NCI-H1092 treated with DMSO at 0.1 percent for 48 hours (cell line): ENCODE data around the gene SIRPG.
"Not testable (repeated sequence)": the region's sequence is repeated elsewhere in the genome, so short reads cannot be mapped to it uniquely, and the experiment has no call there.

Experiments used
- DNase-seq: peaks from one replicate; lab custom pipeline; 2025; lab: John Stamatoyannopoulos, UW

Gene SIRPG

DNA sequence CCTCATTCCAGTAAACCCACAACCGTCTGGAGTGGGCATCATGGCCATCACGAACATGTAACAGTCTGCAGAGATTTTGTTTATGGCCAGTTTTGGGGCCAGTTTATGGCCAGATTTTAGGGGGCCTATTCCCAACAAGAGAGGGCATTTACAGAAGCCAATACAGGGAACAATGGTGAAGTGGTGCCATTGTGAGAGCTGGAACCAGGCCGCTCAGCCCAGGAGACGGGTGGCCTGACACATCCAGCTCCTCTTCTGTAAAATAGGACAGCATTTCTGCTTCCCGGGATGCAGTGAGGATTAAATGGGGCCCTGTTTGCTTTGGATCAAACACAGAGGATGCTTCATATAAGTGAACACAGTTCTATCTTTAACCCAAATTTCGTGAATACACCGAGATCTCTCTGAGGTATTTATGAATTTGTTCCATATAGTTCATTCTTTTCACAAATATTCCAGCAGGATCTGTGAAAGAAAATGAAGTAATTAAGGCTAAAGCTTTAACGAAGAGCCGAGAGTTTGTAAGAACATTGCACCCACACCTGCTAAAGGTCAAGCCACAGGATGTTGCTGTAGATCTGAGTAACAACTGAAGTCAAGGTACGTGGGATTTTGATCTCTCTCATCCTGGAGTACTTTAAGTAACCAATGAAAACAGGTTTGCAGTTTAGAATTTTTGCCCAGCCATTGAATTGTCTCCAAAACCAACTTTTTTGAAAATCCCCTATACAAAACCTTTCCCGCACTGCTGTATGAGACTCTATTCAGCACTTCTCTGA is 14.5 kb upstream of the SIRPG start:
- DNase-seq, result no peak

GRCh38 chr20:1669304-1669703 is 11.7 kb upstream of the SIRPG start:
- no peak for DNase-seq

DNA sequence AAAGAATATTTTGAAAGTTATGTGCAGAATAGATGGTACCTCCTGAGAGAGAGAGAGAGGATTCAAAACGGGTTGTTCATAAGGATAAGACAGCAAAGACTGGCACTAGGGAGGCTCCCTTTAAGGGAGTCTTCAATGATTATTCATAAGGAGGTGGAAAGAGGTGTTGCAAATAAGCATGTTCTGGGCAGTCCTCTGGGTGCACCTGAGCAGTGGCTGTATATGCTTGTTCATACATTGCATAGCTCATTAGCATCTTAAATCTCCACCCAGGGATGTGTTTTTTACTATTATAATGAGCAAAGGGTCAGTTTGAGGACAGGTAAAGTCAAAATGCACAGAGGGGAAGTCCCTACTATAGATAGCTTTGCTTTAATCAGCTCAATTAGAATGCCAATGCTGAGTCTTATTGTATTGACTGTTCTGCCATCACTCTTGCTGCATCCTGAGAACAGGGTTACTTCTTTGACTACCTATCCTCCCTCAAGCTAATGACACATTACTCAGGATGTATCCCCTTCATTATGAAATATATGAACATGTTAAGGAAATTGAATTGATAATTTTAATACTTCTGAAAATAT is 10.0 kb upstream of the SIRPG start:
- no peak for DNase-seq

DNA sequence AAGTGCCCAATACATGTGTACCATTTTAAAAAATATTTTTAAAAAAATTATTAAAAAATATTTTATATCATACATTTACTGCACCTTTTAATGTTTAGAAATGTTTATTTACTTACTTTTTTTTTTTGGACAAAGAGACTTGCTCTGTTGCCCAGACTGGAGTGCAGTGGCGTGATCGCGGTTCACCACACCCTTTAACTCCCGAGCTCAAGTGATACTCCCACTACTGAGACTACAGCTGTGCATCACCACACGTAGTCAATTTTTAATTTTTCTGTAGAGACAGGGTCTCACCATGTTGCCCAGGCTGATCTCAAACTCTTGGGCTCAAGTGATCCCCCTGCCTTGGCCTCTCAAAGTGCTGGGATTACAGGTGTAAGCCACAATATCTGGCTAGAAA is 9.2 kb upstream of the SIRPG start:
- DNase-seq, result no peak

DNA sequence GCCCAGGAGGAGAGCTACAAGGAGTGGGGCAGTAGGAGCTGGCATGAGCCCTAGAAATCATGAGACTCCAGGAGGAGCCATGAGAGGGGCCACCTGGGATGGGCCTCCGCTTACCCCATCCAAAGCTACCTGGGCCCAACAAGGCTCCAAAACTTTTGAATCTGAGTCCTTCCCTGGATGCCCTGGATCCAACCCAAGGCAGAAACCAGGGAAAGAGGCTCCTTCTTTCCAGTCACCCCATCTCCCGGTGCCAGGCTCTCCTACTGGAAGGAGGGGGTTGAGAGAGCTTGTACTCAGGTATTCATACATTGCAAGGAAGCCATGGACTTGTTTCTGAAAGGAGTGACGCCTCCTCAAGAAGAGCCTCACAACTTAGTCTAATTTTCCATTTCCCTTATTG is 7.8 kb upstream of the SIRPG start:
- DNase-seq, result no peak

DNA sequence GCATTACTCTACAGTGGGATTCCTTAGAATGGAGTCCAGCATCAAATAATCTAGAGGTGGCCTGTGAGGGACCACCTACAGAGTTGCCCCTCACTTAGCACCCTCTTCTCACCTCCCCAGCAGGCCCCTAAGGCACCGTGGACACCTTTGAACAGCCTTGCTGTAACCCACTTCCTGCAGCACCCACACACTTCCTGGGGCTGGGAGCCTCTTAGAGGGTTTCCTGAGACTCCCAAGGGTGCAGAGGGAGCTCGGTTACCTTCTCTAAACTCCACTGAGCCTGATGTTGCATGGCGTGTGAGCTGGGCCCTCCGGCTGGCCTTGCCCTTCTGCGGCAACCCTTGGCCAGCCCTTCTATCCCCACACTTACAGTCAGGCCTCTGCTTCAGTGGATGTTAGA is 7.3 kb upstream of the SIRPG start:
- DNase-seq, result no peak

DNA sequence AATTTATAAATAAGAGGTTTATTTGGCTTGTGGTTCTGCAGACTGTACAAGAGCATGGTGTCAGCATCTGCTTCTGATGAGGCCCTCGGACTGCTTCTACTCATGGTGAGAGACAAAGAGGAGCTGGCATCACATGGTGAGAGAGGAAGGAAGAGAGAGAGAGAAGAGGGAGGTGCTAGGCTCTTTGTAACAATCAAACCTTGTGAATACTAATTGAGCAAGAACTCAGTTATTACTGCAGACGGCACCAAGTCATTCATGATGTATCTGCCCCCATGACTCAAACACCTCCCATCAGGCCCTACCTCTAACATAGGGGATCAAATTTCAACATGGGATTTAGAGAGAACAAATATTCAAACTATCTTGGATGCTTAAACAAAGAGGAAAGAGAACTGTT is 6.3 kb upstream of the SIRPG start:
- DNase-seq, result no peak

- DNase-seq, result no peak
These were observed 4.1 kb upstream of the SIRPG start for GRCh38 chr20:1661542-1662299.

DNA sequence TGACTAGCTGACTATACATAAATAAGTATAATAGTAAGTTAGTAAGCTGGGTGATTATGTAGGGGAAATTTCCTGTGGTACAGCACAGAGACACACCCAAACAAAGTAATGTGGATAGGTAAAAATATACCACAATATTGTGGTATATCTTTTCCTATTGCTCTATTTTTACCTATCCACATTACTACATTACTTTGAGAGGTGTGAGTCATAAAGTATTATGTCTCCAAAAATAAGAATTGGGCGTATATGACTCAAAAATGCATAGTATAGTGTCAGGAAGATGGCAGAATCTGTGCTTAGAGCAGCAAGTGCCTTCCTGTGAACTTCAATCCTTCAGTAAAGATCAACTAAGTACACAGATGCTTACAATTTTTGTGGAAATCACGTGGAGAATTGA is 2.7 kb upstream of the SIRPG start:
- DNase-seq, result no peak

- DNase-seq, result no peak
These were observed 735 bp downstream of the SIRPG start for GRCh38 chr20:1656844-1657243.

DNA sequence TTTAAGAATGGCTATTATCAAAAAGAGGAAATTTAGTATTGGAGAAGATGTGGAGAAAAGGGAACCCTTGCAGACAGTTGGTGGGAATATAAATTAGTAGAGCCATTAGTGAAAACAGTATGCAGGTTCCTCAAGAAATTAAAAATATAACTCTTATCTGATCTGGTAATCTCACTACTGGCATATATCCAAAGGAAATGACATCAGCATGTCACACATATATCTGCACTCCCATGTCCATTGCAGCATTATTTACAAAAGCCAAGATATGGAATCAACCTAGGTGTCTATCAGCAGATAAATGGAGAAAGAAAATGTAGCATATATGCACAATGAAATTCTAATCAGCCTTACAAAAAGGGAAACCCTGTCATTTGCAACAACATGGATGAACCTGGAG is 2.6 kb downstream of the SIRPG start:
- DNase-seq, result no peak

GRCh38 chr20:1652960-1653359 is 4.6 kb downstream of the SIRPG start:
- no peak for DNase-seq

- no peak for DNase-seq
These were observed 5.5 kb downstream of the SIRPG start for GRCh38 chr20:1652104-1652503.

DNA sequence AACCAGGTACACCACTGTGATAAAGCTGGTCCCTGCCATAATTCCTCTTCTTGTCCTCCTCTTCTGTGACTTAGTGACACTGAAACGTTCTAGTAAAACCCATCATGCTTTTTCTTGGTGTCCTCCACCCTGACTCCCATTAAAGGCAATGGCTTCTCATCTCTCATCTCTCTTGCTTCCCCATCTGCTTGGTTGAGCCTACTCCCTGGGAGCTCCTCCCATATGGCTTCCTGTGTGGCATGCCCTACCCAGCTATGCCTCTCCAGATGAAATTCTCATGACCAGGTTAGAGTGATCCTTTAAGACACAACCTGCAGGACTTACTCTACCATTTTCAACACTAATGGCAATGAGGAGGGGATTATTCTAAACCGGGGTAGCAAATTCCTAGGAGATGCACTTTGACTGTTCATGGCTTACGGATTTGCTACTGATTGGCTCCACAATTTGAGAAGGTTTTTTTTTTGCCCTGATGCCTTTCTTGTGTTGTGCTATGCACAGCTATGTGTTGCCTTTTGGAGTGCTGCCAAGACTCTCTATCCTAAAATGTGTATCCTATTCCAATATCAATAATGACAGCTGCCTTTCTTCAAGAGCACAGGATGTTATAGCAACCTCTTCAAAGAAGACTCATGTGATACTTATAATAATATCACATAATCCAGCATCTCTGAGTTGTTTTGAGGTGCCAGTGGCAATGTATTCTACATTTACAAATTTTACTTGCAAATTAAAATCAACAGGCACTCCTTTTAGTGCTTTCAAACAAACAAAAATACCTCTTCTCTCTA is 6.1 kb downstream of the SIRPG start:
- peak; percentile 1 for DNase-seq

GRCh38 chr20:1648101-1648500 is 9.5 kb downstream of the SIRPG start:
- DNase-seq, result no peak

DNA sequence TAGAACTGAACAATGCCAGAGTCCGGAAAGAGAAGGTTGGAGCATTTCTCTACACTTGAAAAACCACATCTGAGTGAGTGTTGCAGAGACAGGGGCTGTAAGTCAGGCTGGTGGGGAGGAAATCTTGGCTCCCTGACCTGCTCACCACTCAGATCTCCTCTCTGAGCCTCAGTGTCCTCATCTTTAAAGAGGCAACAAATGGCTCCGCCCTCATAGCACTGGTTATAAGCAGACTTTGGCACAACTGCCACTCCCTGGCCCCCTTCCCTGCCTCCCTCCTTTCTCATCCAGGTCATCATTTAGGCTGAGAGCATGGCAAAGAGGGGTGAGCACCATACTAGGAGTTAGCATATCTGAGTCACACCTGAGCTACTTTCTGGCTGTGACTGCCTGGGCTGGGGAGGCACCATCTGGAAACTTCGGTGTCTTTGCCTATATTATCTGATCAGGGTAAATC is 10.6 kb downstream of the SIRPG start:
- DNase-seq, result no peak

GRCh38 chr20:1644101-1644962 is 13.2 kb downstream of the SIRPG start:
- no peak for DNase-seq

DNA sequence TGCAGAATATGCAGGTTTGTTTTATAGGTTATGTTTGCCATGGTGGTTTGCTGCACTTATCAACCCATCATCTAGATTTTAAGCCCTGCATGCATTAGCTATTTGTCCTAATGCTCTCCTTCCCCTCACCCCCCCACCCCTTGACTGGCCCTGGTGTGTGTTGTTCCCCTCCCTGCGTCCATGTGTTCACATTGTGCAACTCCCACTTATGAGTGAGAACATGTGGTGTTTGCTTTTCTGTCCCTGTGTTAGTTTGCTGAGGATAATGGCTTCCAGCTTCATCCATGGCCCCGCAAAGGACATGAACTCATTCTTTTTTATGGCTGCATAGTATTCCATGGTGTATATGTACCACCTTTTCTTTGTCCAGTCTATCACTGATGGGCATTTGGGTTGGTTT is 18.9 kb downstream of the SIRPG start:
- not testable (repeated sequence) for DNase-seq

DNA sequence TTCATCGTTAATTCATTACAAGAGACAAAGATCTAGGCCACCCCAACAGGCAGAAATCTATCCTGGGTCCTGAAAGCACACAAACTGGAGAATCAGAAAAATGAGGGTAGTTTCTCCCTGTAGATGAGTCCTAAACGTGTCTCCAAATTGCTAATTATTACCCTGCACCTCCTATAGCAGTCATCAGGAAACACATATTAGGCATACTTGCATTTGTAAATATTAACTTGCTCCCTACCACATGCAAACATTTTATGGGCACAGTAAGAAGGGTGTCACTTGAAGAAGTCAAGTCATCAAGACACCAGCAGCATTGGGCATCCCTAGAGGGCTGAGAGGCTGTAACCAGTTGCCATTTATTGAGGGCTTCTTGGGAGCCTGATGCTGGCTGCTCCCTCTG is 19.8 kb downstream of the SIRPG start:
- no peak for DNase-seq

- no peak for DNase-seq
These were observed 20.4 kb downstream of the SIRPG start for GRCh38 chr20:1637226-1637625.

DNA sequence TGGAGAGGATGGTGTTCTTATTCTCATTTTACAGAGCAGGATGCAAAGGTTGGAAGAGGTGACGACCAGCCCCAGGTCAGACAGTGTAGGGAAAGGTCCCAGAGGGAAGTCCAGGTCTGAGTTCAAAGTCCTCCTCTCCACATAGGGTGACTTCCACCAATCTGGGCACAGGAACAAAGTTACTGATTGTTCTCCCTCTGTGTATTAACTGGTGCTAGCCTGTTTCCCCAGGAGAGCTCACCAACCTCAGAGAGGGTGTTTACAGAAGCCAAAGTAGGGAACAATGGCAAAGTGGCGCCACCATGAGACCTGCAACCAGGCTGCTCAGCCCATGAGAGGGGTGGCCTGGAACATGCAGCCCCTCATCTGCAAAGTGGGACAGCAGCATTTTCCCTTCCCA is 21.0 kb downstream of the SIRPG start:
- DNase-seq, result no peak
